Measurements from ENCODE around the gene C17orf100.

The C17orf100 gene

DNA sequence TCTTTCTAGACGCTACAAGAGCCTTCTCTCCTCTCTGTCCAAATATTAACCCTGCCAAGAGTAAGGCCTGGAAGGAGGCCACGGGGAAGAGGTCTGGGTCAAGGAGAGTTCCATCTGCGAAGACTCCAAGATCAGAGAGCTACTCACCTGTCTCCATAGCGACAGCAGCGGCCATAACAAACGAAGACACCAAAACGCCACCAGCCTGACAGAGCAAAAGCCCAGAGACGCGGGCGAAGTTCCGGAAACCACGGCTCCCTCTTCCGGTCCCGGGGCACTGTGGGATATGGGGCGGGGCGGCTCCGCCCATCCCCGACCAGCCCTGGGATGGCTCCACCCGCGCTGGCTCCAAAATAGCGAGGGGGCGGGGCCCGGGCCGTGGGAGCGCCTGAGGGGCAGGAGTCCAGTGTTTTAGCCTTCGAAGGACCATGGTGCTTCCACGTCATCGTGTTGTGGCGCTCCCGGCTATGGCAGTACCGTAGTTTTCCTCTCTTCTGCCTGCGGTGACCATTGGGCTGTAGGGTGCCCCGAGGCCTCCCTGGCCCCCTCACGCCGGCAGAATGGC is at the start of gene C17orf100, which contains the start of gene MED31:
Gene C17orf100, plus strand, starts transcription at position 409 of the 565 bp plus-strand sequence. Its CDS starts 152 bp downstream, at position 561.
Gene MED31, minus strand, starts transcription at position 252 of the 565 bp plus-strand sequence. Its CDS starts 77 bp downstream, at position 175.
- DNase-seq (ENCODE audit: insufficient read length, low spot score) (peak; percentile 92), FAIRE-seq (peak; percentile 93)

DNA sequence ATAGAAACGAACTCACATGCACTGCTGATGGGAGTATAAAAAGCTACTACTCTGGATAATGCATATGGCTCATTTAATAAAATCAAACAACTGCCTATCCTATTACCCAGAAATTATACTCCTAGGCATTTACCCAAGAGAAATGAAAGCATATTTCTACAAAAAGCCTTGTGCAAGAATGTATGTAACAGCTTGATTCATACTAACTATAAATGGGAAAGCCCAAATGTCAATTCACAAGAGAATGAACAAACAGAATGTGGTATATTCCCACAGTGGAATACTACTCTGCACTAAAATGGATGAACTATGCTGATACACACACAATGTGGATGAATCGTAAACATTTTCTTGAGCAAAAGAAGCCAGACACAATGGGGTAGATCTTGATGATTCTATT is 49.4 kb upstream of the C17orf100 start:
- FAIRE-seq = no peak

DNA sequence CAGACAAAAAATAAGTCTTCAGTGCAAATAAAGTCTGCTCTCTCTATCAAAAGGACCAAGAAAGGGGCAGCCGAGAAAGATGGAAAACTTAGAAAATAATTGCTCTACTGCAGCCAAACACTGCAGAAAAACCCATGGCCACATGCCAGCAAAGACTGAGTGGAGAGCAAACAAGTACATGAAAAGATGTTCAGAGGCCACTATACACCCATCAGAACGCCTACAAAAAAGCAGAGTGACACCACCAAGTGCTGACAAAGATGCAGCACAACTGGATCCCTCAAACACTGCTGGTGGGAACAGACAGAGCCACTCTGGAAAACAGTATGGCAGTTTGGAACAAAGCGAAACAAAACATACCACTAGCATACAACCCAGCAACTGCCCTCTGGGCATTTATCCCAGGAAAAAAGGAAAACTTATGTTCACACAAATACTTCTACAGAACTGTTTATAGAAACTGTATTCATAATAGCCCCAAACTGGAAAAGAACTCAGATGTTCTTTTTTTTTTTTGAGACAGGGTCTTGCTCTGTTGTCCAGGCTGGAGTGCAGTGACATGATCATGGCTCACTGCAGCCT is 47.7 kb upstream of the C17orf100 start:
- FAIRE-seq (no peak), DNase-seq (ENCODE audit: insufficient read length, low spot score) (no peak)

More for the DNA sequence above, 49.4 kb upstream of the C17orf100 start:
- no peak for DNase-seq (ENCODE audit: insufficient read length, low spot score)

DNA sequence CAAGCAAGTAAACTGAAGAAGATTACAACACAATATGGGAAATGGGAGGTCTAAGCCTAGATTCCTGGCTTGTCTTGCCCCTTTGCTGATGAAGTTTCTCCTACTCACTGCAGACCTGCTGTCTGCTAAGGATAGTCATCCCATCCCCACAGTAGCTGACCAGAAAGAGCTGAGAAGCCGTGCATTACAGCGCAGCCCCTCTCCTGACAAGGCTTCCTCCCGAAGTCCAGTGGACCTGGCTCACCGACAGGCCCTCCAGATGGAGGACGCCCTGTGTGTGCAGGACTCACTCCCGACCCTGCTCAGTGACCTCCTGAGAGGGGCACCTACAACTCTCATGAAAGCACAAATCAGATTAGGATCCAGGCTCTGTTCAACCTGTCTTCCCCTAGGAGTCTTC is 46.4 kb upstream of the C17orf100 start:
- no peak for FAIRE-seq
- no peak for DNase-seq (ENCODE audit: insufficient read length, low spot score)

DNA sequence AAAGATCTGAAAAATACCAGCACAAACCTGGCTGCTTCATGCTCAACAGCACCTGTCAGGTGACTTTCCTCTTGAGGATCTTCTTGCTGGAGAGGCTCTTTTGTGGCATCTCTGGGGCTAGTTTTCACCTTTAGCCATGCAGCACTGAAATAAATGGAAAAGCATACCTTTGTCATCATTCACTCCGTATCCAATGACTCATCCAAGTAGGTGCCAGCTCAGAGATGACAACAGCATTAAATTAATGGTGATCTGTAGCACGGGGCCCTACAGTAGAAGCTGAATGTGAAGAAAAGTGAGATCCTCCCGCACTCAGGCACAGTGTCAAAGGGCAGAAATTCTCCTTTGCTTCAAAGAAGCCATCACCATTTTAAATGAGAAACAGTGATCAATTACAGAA is 43.2 kb upstream of the C17orf100 start:
- FAIRE-seq = no peak

DNA sequence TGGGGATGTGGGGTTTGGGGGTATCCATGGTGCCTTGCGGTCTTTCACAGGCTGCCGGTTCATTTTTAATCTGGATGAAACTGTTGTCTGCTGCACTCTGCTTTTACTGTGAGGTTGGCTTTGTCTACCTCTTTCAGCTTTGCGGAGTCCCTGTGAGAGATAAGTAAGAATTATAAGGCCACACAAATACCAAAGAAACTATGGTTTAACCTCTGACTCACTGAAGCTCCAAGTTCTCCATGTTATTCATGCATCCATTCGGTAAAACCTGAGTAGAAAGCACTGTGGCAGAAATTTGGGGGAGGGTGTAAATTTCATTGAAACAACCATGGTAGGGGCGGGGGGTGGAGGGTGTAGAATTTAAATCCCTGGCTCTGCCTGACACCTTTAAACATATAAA is 41.6 kb upstream of the C17orf100 start:
- FAIRE-seq (no peak), DNase-seq (ENCODE audit: insufficient read length, low spot score) (no peak)

More for the DNA sequence above, 43.2 kb upstream of the C17orf100 start:
- DNase-seq (ENCODE audit: insufficient read length, low spot score) = no peak

DNA sequence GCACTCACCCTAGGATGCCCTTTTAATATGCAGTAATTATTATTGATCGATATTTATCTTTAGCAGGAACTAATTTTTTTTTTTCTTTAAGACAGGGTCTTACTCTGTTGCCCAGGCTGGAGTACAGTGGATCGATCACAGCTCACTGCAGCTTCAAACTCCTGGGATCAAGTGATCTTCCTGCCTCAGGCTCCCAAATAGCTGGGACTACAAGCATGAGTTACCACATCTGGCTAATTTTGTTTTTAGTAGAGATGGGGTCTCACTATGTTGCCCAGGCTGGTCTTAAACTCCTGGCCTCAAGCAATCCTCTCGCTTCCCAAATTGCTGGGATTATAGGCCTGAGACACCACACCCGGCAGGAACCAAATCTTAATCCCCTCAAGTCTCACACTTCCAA is 40.3 kb upstream of the C17orf100 start:
- DNase-seq (ENCODE audit: insufficient read length, low spot score) (no peak), FAIRE-seq (no peak)

DNA sequence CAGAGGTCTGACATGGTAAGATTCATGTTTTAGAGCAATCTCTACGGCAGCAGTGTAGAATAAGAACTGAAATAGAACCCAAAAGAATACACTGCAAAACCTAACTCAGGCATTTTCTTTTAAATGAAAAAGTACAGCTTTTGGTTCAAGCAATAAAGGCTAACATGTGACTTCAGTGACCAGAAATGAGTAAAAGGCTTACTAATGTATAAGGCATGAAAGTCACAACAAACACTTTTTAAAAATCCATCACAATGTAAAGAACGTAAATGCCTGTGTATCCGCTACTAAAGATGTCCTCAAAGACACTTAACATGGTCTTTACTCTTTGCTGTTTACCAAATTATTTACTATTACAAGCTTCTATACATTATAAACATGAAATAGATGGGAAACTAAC is 27.6 kb upstream of the C17orf100 start:
- FAIRE-seq (no peak), DNase-seq (ENCODE audit: insufficient read length, low spot score) (no peak)

DNA sequence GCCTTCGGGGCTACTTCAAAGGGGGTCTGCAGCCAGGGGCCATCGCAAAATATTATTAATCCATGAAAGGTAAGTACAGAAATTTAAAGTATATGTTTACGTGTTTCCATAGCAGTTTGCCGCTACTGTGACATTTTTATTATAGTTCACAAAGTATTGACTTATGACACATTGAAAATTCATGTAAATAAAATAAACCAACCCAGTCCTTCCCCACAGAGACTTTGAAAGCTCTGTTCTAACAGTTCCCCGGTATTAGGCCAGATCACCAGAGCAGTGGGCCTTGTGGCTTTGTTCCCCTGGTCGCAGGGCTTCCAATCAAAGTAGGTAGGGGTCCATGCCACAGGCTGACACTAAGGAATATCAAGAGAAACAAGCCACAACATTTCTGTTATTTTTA is 24.9 kb upstream of the C17orf100 start:
- FAIRE-seq = no peak
- no peak for DNase-seq (ENCODE audit: insufficient read length, low spot score)

DNA sequence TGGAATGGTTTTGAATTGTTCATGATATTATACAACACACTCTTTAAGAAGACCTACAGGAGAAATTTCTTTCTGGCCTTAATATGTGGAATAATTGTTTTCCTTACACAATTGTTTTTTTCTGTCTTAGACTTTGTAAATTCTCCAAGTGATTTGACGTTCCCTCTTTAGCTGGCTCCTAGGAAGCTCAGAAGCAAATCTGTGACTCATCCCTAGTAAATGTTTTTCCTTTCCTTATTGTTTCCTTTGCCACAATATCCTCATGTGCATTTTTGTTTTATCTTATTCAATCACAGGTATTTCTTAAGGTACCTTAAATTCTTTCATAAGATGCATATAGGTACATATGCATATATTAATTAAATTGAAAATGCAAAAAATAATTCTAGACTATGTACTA is 24.5 kb upstream of the C17orf100 start:
- DNase-seq (ENCODE audit: insufficient read length, low spot score) = no peak
- no peak for FAIRE-seq

DNA sequence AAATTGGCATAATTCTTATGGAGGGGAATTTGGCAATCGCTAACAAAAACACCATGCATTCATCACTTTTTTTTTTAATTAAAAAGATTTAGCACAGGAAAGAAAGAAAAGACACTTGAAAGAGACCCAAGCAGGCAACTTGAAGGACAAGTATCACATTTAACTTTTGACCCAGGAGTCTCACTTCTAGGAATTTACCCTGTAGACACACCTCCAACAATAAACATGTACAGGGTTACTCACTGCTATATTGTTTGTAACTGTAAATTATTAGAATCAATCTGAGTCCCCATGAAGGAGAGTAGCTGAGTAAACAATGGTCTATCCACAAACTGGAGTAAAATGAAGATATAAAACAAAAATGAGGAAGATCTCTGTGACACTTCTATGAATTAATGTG is 21.2 kb upstream of the C17orf100 start:
- FAIRE-seq = no peak
- no peak for DNase-seq (ENCODE audit: insufficient read length, low spot score)

DNA sequence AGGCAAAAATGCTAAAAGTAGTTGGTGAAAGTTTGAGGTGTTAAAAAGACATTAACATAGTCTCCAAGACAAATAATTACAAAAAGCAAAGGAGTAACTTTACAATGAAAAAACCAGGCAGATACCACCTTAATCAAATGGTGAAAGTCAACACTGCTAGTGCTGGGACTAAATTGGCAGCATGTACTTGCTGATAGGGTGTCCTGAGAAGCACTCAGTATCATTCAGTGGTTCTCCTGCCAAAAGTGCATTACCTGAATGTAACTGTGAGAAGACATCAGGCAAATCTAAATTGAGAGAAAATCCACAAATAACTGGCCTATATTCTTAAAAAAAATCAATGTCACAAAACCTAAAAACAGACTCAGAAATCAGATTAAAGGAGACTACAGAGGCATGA is 19.0 kb upstream of the C17orf100 start:
- DNase-seq (ENCODE audit: insufficient read length, low spot score) (no peak), FAIRE-seq (no peak)

DNA sequence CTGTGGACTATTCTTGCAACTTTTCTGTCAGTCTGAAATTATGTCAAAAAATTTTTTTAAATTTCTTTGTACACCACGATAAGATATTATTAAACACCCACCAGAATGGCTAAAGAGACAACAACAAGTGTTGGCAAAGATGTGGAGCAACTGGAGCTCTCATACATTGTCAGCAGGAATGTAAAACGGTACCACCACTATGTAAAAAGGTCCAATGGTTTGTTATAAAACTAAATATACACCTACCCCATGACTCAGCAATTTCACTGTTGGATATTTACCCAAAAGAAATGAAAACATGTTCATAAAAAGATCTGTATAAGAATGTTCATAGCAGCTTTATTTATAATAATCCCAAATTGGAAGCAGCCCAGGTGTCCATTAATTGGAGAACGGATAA is 18.3 kb upstream of the C17orf100 start:
- FAIRE-seq (no peak), DNase-seq (ENCODE audit: insufficient read length, low spot score) (no peak)

DNA sequence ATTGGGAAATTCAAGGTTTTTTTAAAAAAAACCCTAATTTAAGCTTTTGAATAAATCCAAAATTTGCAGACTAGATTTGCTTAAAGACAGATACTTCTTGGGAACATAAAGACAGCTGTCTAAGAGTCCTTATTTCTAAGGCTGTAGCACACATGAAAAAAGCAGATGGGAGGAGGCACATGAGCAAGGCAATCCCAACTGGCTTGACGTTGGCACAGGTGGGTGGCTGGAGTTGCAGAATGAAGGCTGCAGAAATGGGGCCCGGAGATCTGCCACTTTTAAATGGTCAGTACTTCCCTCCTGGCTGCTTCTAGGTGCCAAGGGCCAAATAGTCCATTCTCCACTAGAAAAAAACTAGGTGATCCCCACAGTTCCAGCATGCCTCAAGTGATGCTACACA is 15.5 kb upstream of the C17orf100 start:
- FAIRE-seq = no peak
- no peak for DNase-seq (ENCODE audit: insufficient read length, low spot score)

DNA sequence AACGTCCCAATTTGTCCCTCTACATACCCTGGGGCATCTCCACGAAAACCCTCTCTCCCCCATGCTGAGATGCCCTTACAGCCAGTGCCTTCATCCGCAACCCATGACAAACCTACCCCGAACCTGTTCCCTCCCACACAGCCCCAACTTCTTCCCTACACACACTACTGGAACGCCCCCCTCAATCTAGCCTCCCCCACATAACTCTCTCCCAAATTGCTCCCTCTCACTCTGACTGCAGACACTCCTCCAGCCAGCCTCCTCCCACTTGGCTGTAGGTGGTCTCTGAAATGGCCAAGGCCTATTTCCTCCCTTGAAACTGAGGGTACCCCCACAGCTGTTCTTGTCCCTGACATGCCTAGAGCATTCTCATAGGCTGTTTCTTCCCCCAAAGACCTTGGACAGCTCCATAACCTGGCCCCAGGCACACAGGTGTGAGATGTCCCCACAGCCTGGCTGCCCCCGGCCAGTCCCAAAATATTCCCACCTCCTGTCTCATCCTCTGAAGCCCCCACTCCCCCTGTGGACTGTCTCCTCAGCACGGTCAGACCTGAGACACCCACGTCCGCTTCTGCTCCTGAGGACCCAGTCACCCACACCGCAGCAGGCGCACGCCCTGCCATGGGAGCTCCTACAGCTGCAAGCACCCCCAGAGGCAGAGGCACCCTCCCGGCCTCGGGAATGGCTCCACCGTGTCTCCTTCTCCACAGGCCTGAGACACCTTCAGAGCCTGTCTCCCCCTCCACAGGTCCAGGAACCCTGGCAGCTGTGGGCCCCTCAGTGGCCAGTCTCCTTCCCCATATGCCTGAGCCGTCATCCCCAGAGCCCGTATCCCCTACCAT is 14.7 kb upstream of the C17orf100 start:
- no peak for FAIRE-seq
- DNase-seq (ENCODE audit: insufficient read length, low spot score) = no peak

DNA sequence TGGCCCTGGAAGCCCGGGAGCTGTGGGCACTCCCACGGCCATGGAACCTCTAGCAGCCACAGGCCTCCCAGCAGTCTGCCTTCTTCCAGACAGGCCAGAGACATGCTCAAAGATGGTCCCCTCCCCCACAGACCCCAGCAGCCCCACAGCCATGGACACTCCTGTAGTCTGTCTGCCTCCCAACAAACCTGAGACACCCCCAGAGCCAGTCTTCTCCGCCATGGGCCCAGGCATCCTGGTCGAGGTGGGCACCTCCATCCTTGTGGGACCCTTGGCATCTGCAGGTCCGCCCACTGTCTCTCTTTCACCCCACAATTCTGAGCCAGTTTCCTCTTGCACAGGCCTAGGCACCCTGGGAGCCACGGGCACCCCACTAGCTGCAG is 14.1 kb upstream of the C17orf100 start:
- DNase-seq (ENCODE audit: insufficient read length, low spot score) (no peak), FAIRE-seq (no peak)

DNA sequence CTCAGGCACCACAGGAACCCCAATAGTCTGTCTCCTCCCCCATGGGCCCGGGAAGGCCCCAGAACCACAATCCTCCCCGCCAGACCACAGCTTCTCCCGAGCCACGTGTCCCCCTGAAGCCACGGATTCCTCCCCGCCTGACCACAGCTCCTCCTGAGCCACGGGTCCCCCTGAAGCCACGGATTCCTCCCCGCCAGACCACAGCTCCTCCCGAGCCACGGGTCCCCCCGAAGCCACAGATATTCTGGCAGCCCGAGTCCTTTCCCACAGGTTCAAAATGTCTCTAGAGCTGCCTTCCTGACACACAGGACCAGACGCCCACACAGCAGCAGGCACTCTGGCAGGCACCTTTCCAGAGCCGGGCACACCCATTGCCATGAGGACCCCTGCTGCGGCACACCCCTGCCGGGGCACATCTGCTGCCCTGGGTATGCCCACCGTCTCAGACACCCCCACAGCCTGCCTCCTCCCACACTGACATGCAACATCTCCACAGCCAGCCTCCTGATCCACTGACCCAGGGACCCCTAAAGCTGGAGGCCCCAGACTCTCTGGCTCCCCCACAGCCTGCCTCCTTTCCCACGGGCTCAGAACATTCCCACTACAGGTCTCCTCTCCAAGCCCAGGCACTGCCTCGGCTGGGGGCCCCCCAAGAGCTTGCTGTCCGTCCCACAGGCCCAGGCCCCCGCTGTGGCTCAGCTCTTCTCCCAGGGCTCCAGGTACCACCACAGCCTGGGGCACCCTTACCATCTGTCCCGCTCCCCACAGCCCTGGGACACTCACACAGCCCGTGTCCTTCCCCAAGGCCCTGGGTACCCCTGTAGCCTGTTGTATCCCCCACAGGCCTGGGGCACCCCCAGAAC is 13.3 kb upstream of the C17orf100 start:
- no peak for DNase-seq (ENCODE audit: insufficient read length, low spot score)
- no peak for FAIRE-seq

DNA sequence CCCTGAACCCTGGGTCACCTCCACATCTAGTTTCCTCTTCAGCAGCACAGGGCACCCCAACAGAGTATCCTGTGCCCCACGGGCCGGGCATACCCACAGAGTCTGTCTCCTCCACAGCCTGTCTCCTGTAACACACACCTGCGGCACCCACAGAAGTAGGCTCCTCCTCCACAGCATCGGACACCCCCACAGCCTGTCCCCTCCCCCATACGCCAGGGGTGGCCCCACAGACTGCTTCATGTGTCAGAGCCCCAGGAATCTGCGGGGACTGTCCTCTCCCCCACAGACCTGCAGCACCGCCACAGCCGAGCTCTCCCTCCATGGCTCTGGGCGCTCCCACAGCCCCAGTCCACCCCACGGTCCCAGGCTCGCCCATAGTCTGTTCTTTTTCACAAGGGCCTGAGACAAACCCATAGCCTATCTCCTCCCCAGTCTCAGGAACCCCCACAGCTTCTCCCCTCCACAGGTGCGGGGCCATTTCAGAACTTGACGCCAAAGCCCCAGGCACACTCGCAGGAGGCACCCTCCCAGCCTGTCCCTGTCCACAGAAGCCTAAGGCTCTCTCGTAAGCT is 12.5 kb upstream of the C17orf100 start:
- FAIRE-seq (no peak), DNase-seq (ENCODE audit: insufficient read length, low spot score) (no peak)

DNA sequence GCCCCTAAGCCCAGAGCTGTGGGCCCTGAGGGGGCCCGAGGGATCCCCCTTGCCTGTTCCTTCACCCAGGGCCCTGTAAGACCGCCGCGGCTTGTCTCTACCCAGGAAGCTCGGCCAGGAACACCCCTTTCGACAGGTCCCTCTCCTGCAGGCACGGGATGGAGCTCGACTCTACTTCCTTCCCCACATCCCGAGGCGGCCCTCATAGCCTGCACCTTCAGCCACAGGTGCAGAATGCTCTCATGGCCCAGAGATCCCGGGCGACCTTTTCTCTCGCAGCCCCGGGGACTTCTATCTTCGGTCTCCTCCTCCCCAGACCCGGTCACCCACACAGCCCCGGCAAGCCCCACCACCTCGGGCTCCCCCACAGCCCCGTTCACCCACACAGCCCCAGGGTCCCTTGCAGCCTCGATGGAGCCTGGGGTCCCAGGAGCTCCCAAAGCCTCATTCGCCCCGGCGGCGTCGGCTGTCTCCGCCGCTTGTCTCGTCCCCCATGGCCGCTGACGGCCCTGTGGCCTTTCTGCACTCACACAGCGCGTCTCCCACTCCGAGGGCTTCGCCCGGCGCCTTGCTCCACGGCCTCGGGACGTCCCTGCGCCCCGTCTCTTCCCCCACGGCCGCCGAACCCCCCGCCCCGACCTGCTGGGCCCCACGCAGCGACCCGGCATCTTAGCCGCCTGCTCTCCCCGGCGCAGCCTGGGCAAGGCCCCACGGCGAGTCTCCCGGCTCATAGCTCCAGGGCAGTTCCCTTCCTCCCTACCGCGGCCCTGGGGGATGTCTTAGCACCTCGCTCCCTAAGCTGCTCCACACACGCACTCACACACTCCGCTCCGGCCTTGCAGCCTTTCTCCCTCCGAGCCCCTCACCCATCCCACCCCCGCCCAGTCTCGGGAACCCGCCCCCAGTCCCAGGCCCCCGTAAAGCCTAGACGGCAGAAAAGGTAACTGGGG is 11.7 kb upstream of the C17orf100 start:
- no peak for DNase-seq (ENCODE audit: insufficient read length, low spot score)

More for the DNA sequence above, 11.7 kb upstream of the C17orf100 start:
- FAIRE-seq = peak; percentile 71
